ENCODE data around the gene MLH3.

The MLH3 gene

DNA sequence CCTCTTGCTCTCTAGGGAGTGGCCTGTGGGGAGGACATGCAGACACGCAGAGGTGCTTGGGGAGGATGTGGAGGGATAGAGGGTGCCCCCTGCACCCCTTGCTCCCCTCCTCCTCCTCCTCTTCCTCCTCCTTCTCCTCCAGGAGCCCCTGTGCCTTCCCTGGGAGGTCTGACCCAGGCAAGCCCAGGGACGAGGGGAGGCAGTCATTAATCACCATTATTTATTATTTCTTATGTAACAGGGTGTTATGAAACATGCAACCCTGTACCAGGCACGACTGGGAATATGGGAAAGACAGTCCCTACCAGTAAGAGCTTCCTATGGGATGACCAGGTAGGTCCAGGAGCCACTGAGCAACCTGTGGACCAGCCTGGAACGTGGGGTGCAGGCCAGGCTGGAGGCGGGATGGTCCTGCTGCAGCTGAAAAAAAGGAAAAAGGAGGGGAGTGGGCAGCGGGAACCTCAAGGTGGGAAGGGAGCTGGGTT is 73.3 kb downstream of the MLH3 start:
- DNase-seq (ENCODE audit: low read depth in 1 of 2, low spot score in 1 of 2), result no peak
- Histone ChIP-seq H3K27me3 (ENCODE audit: insufficient read depth, poor library complexity, severe bottlenecking) (no peaks in the 10 kb centered on the region), H3K27ac (replicated peaks) (no peak overlapping the region), H3K4me3 (replicated peaks; ENCODE audit: insufficient read depth, low read length) (no peak overlapping the region)
- TF ChIP-seq SPI1 (IDR thresholded peaks at IDR 0.05; ENCODE audit: borderline replicate concordance, low read depth), result no peak
- TF ChIP-seq POLR2AphosphoS5 (IDR thresholded peaks at IDR 0.05; ENCODE audit: low read depth), result no peak
- TF ChIP-seq GABPA (IDR thresholded peaks at IDR 0.05; ENCODE audit: low read depth), result no peak
- TF ChIP-seq REST (IDR thresholded peaks at IDR 0.05; ENCODE audit: insufficient replicate concordance, low read depth), result no peak
- TF ChIP-seq CTCF (IDR thresholded peaks at IDR 0.05; ENCODE audit: insufficient read depth, low read length), result no peak

- no peaks in the 10 kb centered on the region for H3K27me3 ChIP-seq (ENCODE audit: insufficient read depth, poor library complexity, severe bottlenecking)
- H3K27ac ChIP-seq (replicated peaks), result no peak overlapping the region
- TF ChIP-seq GABPA (IDR thresholded peaks at IDR 0.05; ENCODE audit: low read depth) (no peak), REST (IDR thresholded peaks at IDR 0.05; ENCODE audit: insufficient replicate concordance, low read depth) (no peak), POLR2AphosphoS5 (IDR thresholded peaks at IDR 0.05; ENCODE audit: low read depth) (no peak), SPI1 (IDR thresholded peaks at IDR 0.05; ENCODE audit: borderline replicate concordance, low read depth) (no peak), CTCF (IDR thresholded peaks at IDR 0.05; ENCODE audit: insufficient read depth, low read length) (no peak)
- no peak overlapping the region for H3K4me3 ChIP-seq (replicated peaks; ENCODE audit: insufficient read depth, low read length)
- DNase-seq (ENCODE audit: low read depth in 1 of 2, low spot score in 1 of 2), result no peak
Observed at GRCh38 chr14:74977164-74977900, 73.9 kb downstream of the MLH3 start.

DNA sequence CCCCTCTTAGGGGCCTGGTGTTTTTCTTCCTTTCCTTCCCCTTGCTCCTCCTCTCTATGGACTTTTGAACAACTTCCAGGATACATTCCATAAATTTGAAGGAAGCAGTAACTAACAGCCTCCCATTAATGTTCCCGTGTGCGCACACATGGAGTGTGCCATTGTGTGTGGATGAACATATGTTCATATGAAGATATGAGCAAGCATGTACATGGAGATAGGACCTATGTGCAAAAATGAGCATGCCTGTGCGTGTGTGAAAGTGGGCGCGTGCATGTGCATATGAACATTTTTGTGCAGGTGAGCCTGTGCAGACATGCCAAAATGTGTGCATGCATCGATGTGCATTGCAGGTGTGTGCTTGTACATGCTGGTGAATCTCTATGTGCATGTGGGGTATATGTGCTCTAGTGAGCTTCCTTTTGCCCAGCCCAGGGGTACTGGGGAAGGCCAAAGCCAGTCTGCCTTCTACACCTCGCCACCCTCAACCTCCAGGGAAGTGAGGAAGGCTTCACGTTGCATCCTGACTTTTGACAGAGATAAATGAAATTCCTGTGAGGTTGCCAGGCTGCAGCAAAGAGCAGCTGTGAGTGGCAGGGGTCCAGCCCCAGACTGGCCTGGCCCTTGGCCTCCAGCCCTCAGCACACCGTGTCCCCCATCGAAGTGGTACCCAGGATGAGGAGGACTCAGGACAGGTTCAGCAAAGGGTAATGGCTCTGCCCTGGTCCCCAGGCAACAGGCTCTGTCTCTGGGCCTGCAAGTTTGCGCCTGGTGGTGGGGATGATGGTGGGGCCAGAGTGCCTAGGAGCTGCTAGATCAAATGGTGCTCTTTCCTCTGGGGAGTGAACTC is 74.8 kb downstream of the MLH3 start:
- Histone ChIP-seq H3K27me3 (ENCODE audit: insufficient read depth, poor library complexity, severe bottlenecking) (no peaks in the 10 kb centered on the region), H3K4me3 (replicated peaks; ENCODE audit: insufficient read depth, low read length) (no peak overlapping the region), H3K27ac (replicated peaks) (no peak overlapping the region)
- TF ChIP-seq SPI1 (IDR thresholded peaks at IDR 0.05; ENCODE audit: borderline replicate concordance, low read depth) (no peak), POLR2AphosphoS5 (IDR thresholded peaks at IDR 0.05; ENCODE audit: low read depth) (no peak), REST (IDR thresholded peaks at IDR 0.05; ENCODE audit: insufficient replicate concordance, low read depth) (no peak), GABPA (IDR thresholded peaks at IDR 0.05; ENCODE audit: low read depth) (no peak), CTCF (IDR thresholded peaks at IDR 0.05; ENCODE audit: insufficient read depth, low read length) (no peak)
- DNase-seq (ENCODE audit: low read depth in 1 of 2, low spot score in 1 of 2), result no peak
